GM21528 (cell line): ENCODE measurements around the gene AGGF1.
A peak's percentile ranks its signal among the peaks of the same experiment; 100 is the strongest.
"Not testable (repeated sequence)": the region's sequence is repeated elsewhere in the genome, so short reads cannot be mapped to it uniquely, and the experiment has no call there.

Source experiments
- ATAC-seq: cut with Tn5 transposase; IDR thresholded peaks from one replicate; pipeline ENCODE4 v1.9.1; 2021; ENCODE audit warnings: mild to moderate bottlenecking, moderate library complexity; ENCODE audit not compliant: unreplicated experiment, low FRiP score

The AGGF1 gene

DNA sequence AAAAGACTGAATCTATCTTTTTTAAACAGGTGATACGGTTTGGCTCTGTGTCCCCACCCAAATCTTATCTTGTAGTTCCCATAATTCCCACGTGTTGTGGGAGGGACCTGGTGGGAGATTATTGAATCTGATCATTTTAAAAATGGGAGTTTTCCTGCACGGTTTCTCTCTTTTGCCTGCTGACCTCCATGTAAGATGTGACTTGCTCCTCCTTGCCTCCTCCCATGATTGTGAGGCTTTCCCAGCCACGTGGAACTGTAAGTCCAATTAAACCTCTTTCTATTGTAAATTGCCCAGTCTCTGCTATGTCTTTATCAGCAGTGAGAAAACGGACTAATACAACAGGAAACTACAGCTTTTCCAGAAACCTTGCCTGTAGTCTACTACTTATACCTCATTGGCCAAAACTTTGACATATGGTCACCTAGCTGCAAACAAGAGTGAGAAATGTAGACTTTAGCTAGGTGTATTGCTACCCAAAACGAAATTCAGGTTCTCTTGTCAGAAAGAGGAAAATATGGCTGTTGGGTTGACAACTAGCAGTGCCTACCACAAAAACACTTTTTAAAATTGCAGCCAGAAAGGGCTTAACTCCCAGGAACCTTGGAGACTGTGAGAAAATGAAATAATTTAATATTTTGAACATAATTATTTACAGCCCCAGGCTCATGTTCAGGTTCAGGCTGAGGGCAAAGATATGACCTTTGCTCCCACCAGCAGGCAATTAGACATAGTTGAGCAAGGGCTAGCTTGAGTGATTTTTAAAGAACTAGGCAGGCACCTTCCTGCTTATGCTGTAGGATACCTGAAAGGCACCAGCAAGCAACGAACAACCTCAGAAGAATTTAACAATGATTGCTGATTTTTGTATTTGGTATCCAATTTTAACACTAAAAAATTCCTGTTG lies 7.4 kb upstream of the AGGF1 start:
- ATAC-seq: no peak

DNA sequence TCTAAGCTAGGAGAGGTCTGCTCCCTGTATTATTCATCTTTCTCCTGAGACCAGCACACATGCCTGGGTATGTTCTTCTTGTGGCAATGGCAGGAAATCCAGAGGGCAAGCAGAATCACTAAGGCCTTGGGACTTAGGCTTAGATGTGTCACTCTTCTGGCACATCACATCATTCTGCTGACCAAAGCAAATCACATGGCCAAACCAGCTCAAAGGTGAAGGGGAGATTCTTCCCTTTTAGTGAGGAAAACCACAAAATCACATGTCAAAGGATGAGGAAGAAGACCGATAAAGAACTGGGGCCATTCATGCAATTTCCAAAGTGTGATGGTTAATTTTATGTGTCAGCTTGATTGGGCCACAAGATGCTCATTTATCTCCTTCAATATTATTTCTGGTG lies 5.7 kb upstream of the AGGF1 start:
- no peak for ATAC-seq

DNA sequence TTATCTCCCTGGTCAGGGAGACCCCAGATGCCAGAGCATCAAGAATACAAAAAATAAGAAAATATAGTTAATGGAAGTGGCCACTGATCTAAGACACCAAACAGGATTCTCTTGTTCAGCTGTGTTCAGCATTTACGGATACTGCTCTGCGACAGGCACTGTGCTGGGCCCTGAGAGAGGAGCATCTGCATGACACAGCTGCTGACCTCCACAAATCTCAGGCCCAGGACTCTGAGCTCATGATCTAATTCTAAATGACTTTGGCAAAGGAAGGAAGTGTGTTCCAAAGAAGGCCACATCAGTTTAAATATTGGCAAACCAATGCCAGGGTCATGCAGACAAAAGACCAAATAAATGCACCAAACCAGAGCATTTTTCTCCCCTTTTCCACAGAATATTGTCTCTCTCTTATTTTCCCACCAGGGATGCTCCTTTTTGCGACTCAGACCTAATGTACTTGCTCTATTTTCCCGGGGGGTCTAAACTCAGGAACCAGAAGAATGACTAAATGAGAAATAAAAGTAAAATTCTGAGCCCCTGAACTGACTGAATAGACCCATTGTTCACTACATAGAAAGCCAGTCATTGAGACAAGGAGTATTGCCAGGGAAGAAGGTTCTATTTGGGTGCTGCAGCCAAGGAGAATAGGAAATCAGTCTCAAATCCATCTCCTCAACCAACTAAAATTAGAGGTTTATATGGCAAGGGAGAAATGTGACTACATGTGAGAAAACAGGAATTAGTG lies 1.4 kb upstream of the AGGF1 start:
- ATAC-seq: no peak

DNA sequence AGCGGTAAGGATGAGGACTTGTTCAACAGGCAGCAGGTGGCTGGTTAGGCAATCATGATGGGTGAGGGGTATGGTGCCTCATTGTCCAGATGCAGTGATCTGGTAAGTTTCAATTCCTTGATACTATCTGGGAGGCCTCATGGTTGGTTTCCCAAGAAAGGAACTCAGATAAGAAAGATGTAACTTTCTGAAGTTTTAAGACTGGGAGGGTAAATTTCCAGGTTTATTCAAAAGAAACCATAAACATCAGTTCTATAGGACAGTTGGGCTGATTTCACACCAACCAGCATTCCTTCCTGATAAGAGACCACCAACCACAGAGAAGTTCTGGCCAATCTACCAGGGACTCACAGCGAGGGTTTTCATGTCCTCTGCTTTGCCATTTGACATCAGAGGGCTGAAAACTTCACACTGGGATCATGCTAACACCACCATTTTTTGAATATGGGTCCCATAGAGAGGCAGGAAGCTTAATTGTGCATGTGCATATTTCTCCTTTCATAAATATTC lies 773 bp upstream of the AGGF1 start:
- no peak for ATAC-seq

DNA sequence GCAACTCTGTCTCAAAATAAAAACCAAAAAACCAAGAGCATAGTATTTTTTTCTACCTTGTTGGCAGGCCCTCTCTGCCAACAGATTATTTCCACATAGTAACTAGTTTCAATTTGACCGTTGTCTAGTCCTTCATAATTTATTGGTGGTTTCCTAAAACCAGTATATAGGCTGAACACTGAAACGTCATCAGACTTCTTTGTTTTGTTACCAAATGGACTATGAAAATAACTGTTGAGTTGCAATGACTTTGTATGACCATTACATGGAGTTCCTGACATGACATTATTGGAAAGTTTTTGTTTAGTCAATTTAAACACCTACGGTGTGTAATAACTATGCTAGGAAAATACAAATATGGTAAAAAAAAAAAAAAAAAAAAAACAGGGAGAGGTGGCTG lies 1.7 kb downstream of the AGGF1 start:
- ATAC-seq: no peak

DNA sequence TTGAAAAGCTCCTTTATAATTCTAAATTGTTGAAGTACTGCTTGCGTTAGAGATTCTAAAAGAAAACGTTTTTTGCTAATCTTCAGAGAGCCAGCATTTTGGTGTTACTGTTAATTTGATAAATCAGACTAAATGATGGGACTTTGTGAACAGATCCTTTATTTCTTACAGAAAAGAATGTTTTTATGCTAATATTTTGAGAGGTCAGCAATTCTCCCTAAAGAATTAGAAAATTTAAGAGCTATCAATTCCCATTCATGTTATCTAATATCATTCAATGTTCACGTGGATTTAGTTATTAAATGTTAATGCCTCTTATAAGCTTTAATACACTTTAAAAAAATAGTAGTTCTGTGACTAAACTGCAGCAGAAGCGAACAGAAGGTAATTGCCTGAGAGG lies 2.4 kb downstream of the AGGF1 start:
- no peak for ATAC-seq

DNA sequence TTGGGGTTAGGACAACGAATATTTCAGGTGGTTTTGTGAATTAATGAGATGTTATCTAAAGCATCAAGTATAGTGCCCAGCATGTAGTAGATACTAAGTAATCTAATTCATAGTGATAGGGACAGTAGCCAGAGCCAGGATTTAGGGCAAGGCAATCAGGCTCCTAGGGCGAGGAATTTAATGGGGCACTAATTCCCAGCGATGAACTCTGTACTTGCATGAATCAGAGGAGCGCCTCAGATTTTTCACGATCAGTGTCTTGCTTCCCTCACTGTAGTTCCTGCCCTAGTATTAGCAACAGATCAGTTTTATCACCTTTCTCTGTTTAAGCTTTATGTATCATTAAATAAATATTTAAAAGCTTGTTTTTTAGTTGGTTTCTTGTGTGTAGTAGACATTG lies 3.1 kb downstream of the AGGF1 start:
- ATAC-seq: no peak

DNA sequence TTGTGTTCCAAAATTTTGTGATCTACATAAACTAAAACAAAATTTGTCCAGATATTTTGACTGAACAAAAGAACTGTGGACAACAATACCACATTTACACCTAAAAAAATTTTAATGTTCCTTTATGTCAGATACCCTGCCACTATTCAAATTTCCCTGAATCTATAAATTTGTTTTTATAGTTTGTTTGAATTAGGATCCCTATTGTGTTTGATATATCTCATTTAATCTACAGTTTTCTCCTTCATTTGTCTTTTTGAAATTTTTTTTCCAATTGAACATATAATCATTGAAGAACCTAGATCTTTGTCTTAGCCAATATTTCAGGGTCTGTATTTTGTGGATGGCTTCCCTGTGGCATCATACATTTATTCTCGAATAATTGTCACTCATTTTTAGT lies 5.7 kb downstream of the AGGF1 start:
- ATAC-seq: no peak

DNA sequence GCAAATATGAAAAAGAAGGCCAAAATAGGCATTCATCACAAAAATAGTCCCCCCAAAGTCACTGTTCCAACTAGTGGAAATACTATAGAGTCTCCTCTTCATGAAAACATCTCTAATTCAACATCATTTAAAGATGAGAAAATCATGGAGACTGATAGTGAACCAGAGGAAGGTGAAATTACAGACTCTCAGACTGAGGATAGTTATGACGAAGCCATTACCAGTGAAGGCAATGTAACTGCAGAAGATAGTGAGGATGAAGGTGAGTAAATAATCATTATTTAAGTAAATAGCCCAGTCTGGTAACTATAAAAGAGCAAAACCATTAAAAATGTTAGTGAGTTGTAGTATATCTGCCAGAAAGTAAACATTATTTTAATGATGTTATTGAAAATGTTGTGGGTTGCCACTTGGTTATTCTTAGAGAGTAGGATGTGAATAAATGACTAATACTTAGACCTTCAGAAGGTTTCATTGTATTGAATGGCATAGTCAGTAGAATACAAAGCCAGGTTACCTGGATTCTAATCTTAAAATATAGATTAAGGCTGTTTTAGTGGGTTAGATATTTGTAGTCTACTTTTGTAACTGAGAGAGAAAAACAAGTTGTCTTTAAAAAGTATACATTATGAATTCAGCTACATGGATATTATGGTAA lies 16.3 kb downstream of the AGGF1 start:
- ATAC-seq: no peak

DNA sequence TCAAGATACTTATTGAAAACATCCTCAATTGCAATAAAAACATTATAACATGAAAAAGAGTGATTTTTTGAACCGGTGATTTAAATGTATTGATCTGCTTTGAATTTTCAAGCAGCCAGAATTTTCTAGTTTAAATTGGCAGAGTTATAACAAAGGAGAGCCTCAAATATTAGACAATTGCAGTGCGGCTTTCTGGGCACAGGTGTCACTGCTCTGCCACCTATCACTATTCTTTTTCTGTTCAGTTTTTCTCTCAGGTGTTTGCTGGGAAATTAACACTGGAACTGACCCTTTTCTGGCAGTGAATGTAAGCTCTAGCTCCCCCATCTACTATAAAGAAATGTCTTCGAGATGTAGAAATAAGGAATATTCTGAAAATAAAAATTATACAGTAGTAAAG lies 33.8 kb downstream of the AGGF1 start:
- ATAC-seq: no peak

DNA sequence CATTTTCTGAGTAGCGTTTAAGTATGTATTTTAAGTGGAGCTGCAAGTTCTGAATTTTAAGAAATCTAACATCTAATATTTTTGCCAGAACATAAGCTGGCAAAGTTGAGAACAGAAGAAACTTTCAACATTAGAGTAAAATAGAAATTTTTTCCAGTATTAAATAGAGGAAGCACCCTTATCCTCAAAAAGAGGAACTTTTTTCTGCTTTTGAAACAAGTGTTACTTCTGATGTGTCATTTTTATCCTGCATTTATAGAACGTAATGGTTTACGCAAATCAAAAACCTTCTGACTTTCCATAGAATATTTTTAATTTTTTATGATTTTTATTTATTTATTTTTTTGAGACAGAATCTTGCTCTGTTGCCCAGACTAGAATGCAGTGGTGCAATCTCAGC lies 35.1 kb downstream of the AGGF1 start:
- no peak for ATAC-seq

DNA sequence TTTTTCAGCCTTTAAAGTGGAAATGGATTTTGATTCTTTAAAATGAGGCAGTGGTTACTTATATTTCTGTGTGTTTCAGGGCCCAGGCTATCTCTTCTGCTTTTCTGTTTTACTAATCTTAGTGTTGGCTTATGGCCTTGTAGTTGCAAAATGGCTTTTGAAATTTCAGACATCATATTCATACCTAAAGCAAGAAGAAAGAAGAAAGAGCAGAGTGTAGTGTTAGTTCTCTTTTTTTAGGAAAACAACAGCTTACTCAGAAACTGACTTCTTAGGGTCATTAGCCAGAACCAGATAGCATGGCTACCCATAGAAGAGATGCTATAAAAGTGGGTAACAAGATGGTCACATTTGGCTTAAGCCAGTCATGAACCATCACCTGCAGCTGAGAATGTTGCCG lies 36.0 kb downstream of the AGGF1 start:
- ATAC-seq: no peak

DNA sequence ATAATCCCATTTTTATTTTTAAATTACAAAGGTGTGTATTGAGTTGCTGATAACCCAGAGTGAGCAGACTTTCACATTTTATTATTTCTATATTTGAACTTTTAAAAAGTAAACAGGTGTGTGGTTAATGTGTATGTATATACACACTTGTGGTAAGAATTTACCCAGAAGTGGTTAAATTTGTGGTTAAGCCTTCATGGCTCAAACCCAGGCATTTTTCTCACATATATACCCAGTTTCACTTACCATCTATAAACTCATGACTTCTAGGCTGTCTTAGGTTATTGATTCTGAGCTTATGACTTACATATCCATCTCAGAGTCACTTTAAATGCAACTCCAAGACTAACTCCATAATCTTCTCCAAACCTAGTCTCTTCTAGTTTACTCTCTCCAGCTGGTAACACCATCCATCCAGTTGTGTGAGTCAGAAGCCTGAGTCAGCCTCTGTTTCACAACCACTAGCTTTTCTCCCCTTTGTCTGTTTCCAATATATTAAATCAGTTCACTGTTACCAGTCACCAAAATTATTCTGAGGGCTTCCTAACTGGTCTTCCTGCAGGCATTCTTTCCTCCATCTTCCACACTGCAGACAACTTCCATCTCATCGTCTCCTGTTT lies 36.7 kb downstream of the AGGF1 start:
- ATAC-seq: no peak

DNA sequence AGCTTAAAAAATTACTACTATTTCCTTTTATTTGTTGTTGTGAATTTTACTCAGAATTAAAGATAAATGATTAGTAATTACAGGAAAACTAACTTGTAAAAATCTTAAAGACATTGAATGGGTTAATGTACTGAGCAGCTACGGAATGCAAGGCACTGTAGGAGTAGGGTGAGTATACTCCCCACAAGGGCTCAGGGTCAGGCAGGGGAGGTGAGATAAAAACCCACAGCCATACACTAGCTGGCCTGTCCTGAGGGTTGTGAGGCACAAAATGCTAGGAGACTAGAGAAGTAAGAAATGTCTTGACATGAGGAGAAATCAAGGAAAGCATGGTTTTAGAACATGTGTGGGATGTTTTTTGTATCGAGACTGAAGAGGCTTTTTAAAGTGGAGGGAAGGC lies 43.5 kb downstream of the AGGF1 start:
- no peak for ATAC-seq

DNA sequence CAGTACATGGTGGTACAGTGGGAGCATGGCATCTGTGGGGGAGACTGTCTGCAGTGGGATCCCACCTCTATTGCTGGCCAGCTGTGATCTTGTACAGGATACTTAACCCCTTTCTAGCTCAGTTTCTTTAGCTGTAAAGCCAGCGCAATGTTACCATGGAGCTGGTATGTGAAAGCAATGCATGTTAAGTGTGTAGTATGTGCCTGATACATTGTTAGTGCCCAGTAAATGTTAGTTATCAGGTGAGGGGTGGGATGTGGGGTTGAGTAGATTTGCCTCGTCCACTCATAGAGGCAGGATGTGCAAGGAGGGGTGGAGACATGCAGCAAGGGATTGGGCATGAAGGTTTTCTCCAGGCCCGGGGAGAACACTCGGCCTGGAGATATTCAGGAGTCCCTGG lies 44.5 kb downstream of the AGGF1 start:
- no peak for ATAC-seq

DNA sequence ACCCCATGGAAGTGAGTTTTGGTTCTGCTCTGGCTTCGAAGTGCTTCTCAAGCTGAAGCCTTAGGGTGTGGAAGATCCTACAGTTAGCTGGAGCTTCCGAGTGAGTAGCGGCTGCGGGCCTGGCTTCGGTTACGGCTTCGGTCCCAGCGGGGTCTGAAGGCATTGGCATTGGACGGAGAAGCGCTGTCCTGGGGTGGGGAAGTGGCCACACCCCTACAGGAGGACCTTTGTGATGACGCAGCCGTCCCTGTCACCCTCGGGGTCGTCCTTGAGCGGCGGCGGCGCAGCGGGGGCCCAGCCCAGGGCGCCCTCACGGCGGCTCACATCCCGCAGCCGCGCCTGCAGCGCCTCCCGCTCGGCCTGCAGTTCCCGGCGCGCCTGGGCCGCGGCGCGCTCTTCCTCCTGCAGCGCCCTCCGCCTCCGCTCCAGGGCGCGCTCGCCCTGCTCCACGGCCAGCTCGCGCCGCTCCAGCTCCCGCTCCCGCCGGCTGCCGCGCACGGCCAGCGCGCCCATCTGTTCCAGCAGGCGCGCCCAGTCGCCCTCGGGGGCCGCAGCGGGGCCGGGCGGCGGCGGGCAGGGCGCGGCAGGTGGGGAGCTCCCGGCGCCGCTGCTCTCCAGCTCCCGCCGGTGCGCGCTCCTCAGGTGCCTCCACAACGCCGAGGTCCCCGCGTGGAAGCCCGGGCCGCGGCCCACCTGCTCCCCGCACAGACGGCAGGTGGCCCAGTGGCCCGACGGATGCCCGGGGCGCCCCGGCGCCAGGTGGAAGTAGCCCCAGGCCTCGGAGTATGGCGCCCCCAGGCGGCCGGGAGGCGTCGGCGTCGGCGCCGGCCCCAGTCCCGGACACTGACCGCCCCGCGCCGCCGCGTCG lies 47.0 kb downstream of the AGGF1 start:
- ATAC-seq: peak; percentile 62

DNA sequence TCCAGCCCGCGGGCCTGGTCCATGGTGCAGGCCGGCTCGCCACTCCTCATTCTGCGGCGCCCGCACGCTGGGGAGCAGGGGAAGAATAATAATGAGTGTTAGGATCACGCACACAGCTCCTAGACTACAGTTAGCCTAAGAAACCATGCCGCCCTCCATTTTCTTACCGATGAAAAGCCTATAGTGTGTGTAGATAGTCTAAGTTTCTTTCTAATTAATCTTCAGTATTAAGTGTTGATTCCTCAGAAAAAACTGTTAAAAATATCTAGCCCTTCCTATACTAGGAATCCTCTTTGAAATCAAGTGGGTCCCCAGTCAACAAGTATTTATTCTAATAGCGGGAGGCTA lies 47.6 kb downstream of the AGGF1 start:
- no peak for ATAC-seq

DNA sequence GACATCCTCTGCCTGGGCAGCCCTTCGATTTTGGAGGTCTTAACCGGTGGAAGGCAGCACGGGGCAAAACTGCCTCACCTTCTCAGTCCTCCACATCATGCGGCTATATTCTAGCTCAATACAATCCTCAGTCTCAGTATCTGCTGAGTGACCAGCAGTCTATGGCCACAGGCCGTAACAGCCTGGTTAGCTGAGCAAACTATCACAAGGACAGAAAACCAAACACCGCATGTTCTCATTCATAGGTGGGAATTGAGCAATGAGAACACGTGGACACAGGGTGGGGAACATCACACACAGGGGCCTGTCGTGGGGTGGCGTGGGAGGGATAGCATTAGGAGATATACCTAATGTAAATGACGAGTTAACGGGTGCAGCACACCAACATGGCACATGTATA lies 50.3 kb downstream of the AGGF1 start:
- not testable (repeated sequence) for ATAC-seq

DNA sequence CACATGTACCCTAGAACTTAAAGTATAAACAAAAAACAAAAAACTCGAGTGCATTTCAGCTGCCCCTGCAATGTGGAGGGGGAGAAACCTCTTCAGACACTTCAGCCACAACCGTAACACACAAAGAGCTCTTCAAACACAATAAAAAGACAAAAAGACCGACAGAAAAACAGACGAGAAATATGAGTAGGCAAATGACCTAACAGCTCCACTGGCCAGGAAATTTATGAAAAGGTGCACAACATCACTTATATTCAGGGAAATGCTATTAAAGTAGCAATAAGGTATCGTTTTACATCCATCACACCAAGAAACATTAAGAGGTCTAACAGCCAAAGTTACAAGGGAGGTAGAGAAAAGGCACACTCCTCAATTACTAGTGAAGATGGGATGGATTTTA lies 50.7 kb downstream of the AGGF1 start:
- no peak for ATAC-seq

DNA sequence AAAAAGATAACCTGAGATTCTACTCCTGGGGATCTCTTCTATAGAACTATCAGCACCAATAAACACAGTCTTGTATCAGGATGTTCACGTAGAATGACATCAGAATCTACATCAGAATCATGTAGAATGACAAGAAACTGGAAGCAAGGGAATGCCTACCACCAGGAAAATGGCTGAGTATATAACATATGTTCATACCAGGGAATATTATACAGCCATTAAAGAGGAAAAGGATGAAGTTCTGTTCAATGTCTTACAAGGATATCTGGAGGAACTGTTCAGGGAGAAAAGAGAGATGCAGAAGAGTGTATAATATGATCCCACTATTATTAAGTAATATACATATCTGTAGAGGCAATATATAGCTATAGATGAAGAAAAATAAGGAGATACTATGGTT lies 52.1 kb downstream of the AGGF1 start:
- no peak for ATAC-seq
